Stimulated activated CD4-positive, alpha-beta T cell treated with anti-CD3 and anti-CD28 coated beads, Interleukin-2, amount 100 ng/mL, for 24 hours (primary cell): ENCODE results near the gene SP5.
A peak's percentile ranks its signal among the peaks of the same experiment; 100 is the strongest.
"Not testable (repeated sequence)": the region's sequence is repeated elsewhere in the genome, so short reads cannot be mapped to it uniquely, and the experiment has no call there.

Experiments used
- DNase-seq, 2 donors: peaks; one replicate each; pipeline ENCODE4 v3.0.0-alpha.2; 2020

Gene SP5

DNA sequence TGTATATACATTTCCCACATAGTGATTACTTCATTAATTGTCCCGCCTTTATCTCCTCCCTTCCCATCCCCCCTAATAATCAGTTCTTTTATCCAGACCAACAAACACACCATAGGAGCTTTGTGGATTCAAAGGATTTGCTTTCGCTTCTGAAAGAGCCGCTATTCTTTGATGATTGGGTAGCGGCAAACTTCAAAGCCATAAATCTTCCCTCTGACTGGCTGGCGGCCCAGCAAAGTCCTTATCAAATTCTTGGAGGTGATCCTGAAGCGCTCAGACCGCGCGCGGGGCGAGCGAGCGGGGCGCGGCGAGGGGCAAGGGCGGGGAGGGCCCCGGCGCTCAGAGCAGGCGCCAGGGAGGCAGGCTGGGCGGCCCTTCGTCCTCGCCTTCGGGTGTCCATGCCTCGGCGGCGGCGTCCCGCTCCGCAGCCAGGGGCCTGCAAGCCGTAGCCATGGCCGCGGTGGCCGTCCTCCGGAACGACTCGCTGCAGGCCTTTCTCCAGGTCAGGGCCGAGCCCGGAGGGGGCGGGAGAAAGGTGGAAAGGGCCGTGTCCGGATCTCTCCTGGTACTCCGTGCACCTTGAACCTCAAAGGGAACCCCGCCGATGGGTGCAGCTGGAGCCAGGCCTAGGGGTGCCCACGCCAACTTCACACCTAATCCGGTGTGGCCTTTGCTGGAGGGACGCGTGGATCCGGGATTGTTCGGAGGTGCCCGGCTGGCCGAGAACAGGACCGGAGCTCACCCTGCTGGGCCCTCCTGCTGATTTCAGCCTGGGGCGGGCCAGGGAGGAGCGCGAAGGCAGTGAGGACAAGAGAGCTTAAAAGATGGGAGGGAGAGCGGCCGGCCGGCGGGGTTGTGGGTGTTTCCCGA is at the start of gene SP5:
Gene SP5, plus strand, starts transcription at position 276 of the 870 bp plus-strand sequence. Its CDS starts 176 bp downstream, at position 452.
- peak; percentile 22 to 23 for DNase-seq

DNA sequence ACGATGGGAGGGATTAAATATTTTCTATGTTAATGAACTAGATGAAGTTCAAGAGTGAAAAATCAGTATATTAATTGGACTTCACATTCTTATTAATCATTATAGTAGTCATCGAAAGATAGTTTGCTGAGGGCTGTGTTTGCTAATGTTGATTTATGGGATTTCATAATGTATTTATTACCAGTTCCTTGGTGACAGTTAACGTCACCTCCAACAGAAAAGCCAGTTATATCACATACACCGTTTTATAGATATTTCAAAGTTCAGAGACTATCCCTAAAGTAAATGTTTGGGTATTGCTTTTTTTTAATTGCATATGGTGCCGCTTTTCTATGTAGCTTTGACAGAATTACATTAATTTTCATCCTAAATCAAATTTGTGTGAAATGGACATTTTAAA is 49.4 kb upstream of the SP5 start:
- DNase-seq = no peak

DNA sequence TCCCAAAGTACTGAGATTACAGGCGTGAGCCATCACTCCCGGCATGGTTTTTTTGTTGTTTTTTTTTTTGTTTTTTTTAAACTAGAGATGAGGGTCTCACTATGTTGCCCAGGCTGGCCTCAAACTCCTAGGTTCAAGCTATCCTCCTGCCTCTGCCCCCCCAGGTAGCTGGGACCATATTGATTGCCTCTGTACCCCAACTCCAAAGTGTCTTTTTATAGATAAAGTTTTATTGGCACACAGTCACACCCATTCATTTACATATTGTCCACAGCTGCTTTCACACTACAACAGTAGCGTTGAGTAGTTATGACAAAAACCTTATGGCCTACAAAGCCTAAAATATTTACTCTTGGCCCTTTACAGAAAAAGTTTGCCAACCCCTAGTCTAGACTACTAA is 45.2 kb upstream of the SP5 start:
- DNase-seq = no peak

DNA sequence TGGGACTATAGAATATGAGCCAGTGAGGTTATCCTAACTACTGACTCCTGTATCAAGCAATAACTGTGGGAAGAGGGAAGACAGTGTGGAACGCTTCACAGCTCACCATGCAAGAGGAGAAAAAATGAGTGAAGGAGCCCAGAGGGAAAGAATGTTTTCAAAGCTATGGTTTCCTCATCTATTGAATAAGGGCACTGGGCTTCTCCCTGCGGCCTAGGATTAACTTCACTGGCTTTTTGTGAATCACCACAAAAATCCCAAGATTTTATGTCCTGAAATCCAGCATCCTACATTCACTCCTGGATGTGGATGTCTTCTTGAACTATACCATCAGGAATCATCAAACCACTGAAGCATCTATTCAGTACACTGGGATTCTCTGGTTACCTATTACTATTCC is 44.5 kb upstream of the SP5 start:
- DNase-seq = no peak

DNA sequence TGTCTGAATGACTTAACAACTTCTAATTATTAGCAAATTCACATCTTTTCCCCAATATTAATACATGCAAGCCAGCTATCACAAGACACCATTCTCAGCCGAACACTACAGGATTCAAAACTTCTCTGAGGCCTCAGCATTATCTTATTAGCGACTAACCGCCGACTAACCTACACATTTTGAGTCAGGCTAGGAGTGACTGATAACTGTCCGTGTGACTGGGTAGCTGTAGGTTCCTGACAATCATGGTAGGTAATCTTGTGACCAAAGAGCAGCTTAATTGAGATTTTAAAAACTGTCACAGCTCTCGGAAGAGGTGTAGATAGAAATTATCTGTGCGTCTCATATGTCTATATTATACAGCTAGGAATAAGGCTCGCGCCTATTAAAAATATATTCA is 44.1 kb upstream of the SP5 start:
- no peak for DNase-seq

DNA sequence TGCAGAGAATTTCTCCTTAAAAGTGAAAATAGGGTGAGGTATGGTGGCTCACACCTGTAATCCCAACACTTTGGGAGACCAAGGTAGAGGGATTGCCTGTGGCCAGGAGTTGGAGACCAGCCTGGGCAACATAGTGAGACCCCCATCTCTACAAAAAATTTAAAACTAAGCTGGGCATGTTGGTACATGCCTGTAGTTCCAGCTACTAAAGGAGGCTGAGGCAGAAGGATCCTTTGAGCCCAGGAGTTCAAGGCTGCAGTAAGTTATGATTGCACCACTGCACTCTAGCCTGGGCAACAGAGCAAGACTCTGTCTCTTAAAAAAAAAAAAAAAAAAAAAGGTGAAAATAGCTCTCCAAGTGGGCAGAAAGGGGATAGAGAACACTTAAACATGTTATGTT is 40.9 kb upstream of the SP5 start:
- not testable (repeated sequence) for DNase-seq

DNA sequence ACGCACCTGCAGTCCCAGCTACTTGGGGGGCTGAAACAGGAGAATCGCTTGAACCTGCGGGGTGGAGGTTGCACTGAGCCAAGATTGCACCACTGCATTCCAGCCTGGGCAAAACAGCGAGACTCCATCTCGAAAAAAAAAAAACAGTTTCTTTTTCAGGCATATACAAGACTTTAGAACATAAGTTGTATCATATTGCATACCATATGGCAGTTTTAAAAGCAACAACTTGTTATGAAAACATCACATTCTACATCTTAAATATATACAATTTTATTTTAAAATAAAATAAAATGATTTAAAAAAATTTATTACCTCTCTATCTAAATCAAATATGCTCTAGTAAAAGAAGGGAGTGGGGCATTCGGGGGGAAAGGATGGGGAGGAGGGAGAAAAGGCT is 39.4 kb upstream of the SP5 start:
- no peak for DNase-seq

DNA sequence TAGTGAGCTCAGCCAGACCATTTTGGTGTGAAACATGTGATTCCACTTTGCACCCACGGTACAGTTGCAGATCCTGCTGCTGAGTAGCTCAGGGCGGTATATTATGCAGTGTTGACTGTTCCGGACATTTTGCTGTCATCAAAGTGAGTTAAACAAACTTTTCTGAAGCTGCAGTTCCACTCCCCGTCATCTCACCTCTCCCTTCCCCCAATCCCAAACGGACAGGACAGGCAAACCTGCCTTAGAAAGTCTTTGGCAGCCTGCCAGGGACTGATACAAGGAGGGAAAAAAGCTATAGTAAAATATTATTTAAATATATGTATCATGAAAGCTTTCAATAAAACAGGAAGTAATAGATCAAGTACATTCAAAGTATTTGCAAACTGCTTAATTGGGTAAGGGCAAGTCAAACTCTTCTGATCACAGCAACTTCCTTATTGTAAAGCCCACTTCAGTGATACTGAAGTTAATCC is 35.5 kb upstream of the SP5 start:
- DNase-seq = no peak

DNA sequence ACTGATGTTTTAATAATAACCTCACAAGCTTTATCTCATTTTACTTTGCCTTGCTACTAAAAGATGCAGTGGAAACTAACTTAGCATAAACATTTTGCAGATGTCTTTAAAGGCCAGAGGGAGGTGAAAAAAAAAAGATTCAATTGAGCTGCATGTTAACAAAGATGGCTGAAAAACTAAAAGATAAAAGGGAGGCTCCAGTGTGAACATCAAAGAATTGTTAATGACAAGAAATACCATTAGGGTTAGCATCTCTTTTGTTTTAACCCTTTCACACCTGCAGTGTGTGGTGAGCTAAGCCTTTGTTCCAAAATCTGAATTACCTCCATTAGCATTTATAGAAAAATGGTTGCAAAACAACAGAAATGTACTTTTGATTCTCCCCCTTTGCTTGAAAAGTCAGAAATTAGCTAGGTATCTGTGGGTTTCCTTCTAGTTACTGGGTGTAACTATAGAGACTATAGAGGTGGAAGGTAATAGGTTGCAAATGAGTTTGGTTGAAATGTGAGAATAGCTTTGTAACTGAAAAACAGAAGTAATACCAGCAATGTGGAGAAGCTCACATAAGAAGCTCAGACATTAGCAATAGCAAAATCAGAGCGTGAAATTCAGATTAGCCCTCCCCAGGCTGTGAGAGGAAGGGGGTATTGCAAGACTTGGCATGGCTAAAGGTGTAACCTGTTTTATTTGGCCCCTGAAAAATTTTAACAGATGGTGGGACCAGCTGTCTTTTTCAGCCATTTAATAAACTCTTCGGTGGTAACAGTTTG is 34.8 kb upstream of the SP5 start:
- no peak for DNase-seq

DNA sequence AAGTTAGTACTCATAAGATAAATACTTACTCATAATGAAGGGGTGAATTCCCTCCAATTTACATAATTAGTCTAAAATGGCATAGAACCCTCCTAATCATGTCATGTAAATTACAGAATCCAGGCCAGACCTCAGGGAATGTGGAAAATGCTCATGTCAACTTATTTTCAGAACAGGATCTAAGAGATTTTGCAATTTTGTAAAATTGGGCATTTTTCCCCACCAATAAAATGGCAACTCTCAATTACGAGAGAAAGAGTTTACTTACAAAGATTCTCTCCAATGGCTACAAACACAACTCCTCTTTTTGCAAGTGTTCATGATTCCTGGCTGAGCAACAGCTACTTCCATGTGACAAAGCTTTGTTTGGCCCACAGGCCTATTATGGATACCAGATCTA is 33.8 kb upstream of the SP5 start:
- no peak for DNase-seq

DNA sequence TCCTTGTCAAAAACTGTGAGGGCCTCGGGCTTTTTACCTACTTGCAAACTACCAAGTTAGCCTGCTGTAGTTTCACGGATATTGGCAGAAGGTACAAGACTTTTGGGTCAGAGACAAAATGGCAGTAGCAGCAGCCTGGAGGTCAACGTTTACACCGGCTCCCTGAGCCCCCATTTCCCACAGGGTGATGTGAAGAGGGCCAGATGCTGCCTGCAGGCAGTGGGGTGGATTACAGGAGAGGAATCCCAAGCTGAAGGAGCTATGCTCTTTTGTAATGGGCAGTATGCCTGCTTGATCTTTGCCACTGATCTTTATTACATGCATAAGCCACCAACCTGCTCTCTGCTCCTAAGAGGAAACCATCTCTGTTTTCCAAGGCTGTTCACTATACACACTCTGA is 29.5 kb upstream of the SP5 start:
- DNase-seq = no peak

DNA sequence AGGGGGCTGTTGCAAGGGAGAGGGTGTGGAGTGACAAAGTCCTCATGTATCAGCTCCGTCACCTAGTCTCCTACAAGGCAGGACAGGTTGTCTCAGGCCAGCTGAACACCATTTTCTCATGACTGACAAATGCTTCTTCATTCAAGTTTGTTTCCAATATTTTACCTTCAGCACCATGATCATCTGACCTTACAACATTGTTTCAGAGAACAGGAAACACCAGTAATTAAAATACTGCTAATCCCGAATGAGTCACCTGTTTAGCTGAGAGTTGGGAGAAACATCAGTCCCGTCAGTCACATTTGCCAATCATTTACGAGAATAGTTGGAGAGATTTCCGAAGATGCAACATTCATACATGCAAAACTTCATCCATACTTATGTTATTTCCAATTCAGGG is 25.7 kb upstream of the SP5 start:
- DNase-seq = no peak

DNA sequence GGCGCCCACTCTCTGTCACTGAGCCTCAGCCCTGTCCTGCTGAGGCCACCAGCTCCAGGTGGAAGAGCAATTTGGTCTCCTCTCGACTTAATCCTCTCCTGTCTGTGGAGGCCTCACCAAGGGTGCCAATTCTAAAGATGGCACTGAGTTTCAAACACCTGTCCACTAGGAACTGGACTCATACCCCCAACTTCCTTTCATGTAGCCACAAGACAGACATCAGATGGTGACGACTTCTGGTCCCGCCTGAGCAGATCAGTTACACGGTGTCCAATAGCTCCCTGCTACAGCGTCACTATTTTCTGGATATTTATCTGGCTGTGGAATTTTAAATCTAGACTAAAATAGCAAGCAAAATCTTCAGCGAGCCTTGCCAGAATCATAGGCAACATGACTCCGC is 24.5 kb upstream of the SP5 start:
- no peak for DNase-seq

DNA sequence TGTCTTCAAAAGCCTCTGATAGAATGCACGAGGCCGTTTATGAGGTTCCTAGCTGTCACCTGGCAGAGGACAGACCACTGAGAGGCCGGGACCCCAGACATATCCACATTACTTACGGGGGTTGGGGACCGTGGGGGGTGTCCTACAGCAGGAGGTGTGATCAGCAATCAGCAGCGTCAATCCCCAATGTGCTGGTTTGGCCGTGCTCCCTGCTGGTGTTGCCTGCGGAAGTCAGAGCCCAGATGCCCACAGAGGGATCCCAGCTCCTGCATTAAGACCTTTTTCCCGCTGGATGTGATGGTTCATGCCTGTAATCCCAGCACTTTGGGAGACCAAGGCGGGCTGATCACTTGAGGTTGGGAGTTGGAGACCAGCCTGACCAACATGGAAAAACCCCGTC is 20.8 kb upstream of the SP5 start:
- no peak for DNase-seq

DNA sequence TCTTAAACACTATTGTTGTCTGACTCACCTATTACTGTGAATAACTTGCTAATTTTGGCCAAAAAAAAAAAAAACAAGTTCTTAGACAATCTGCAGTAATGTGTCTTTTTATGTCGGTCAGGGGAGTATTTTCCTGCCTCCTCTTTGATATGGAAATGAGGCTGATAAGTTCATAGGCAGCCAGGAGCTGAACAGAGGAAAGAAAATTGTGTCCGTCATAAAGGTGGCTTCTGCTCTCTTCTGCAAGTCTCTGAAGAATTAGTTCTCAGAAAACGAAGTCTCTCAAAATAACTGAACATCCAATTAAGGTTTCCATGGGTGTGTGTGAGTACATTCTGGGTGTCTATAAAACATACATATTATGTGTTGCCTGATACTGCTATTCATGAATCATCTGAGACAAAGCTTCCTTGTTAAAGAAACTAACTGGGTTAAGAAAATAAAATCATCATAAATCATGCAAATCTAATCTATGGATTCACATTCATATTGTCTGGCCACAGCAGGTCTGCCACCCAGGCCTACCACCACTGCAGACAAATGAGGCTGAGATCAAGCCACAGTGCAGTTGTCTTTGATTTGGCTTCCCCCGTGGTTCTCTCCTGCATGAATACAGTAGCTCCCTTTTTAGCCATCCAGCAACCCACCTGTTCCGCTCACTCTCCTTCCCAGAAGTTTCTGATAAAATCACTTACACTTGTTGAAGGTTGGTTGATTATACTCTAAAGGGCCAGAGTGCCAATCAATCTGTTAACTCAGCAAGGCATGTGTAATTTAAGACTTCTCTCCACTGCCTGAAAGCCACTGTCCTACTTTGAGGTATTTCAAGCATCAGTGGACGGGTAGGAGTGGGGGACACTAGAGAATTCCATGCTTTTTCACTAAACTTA is 19.4 kb upstream of the SP5 start:
- DNase-seq = no peak

DNA sequence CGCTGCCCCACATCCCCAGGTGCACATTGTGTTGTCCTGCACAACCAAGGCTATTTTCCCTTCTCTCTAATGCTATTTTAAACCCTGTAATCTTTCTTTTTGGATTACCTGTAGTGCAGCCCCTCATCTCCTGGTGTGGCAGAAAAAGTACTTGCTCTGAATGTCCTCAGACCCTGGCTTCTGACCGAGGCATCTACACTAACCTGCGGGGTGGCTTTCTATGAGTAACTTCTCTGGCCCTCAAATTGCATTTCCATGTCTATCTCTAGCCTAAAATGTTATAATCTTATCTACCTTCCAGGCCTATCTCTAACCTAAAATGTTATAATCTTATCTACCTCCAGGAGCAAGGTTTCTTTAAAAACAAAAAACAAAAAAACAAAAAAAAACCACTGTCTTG is 18.2 kb upstream of the SP5 start:
- DNase-seq = no peak

DNA sequence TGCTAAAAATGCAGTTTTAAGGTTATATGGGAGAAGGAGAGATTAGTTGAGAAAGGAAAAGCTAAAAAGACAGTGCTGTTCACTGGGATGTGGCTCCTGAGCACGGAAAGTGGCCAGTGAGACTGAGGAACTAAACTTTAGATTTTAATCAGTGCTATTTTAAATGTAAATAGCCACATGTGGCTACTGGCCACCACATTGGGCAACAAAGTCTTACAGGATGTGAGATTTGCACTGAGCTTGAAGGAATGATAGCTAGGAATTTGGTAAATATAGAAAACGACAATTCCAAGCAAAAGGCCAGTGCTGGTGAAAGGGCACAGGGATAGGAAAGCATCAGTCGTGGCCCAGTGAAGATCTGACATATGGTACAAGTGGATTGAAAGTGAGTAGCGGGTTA is 14.1 kb upstream of the SP5 start:
- no peak for DNase-seq

DNA sequence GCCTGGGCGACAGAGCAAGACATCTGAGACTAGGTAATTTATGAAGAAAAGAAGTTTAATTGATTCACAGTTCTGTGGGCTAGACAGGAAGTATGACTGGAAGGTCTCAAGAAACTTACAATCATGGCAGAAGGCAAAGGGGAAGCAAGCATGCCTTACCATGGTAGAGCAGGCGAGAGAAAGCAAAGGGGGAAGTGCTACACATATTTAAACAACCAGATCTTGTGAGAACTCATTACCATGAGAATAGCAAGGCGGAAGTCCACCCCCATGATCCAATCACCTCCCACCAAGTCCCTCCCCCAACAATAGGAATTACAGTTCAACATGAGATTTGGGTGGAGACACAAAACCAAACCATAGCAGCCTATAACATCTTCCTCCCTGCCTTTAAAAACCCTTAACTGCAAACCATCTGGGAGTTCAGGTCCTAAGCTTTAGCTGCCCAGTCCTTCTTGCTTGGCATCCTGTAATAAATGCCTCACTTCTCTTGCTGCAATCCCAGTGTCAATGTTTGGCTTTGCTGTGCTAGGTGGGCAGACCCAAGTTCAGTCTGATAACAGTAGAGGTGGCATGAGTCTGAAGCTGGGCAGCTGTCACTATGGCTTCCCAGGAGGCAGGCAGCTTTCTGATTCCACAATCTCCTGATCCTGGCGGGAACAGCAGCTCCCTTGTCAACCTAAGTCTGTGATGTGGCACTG is 11.2 kb upstream of the SP5 start:
- no peak for DNase-seq

DNA sequence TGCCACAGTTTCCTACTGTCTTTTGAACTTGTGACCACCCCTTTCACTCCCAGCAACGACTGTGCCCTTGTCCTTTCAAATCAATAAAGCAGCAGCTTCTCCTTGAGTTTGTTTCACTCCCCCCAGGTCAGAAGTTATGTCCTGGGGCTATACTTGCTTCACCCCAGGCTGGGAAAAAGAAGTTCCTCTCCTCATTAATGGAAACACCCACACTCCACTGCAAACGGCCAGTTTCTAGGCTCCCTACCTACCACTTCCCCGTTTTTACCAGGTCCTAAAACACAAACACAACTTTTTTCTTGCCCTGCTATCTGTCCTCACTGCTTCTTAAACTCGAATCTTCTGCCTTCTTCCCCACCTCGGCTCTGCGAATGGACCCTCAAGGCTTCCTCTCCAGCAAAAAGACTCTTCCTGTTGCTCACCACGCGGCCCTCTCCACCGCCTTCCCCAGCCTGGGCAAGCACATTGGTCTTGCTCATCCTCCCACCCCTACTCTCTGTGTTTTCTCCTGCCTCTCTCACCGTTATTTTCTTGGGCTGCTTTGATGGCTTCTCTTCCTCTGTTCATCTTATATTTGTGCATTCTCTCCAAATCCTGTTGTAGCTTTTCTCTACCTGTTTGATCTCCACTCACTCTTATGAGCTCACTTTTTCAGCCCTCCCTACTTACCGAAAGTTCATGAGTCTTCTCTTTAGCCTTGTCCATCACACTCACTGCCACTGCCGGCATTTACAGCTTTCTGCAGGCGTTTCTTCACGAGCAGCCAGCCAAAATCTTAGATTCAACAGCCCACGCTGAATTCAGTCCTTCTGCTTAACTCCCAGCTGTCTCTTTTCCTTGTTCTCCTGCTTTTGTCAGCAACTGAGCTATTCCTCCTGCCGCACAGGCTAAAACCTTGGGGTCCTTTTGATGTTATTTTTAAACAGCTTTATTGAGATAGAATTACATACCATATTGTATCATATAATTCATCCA is 7.0 kb upstream of the SP5 start:
- DNase-seq = no peak

DNA sequence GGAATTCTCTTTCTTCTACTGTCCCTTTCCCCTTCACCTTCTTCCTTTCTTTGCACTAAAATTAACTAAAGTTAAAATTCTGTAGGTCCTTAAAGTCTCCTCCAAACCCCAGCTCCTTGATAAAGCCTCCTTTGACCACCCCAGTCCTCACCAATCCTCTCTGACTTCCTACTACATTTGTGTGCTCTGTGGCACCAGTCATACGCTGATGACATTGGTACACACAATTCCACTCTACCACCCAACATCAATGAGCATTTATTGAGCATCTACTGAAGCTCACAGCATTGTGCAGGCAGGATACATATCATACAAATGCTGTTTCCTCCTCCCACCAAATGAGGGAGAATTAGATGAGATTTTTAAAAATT is 4.5 kb upstream of the SP5 start:
- no peak for DNase-seq

DNA sequence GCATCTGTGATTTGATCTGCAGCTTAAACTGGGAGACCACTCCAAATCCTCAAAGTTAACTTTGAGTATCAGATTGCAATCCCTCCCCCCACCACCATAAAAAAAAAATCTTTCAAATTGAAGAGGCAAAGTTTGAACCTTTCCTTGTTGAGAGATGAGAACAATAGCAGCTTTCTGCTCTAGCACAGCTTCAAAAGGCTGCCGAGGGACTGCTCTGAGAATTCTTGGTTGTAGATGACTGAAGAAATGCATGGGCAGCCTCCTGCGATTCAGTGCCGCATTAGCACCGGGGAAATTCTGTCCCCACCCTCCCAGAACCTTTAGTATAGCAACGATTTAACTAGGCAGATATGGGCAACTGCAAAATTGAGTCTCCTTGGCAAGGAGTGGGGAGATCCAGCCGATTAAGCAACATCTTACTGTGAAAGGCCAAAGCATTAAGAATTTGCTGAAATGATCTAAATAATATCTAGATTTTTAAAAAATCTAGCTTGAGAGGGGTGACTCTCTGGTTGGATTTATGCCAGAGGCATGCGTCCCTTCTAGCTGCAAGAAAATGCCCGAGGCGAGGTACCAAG is 3.9 kb upstream of the SP5 start:
- DNase-seq = no peak
